ACC112 (cell line): Measurements from ENCODE around the gene NUBP2.

Source experiments
- H2AFZ ChIP-seq: fragments of 200-600 bp; sonication (generic); one replicate; pipeline ENCODE4 v1.6.0; 2017; ENCODE audit warnings: antibody characterized with exemption, low read length; ENCODE audit not compliant: unreplicated experiment
- H3K27ac ChIP-seq: fragments of 200-600 bp; sonication (generic); 2 replicates; pipeline ENCODE4 v1.5.1; 2014; ENCODE audit warnings: low read depth, mild to moderate bottlenecking, antibody characterized with exemption, low read length, moderate library complexity
- H3K27me3 ChIP-seq: fragments of 200-600 bp; sonication (generic); 2 replicates; pipeline ENCODE4 v1.6.1; 2014; ENCODE audit warnings: mild to moderate bottlenecking, antibody characterized with exemption, low read length, moderate library complexity, mixed read lengths; ENCODE audit not compliant: insufficient read depth
- H3K36me3 ChIP-seq: fragments of 200-600 bp; sonication (generic); 2 replicates; pipeline ENCODE4 v1.6.1; 2016; ENCODE audit warnings: mild to moderate bottlenecking, antibody characterized with exemption, low read length, moderate library complexity, mixed read lengths; ENCODE audit not compliant: insufficient read depth
- H3K4me1 ChIP-seq: fragments of 200-600 bp; sonication (generic); one replicate; pipeline ENCODE4 v1.6.1; 2016; ENCODE audit warnings: low read length, mixed read lengths; ENCODE audit not compliant: insufficient read depth, unreplicated experiment, control insufficient read depth
- H3K4me3 ChIP-seq: fragments of 200-600 bp; sonication (generic); 2 replicates; pipeline ENCODE4 v1.5.1; 2014; ENCODE audit warnings: mild to moderate bottlenecking, low read depth, low read length
- H3K79me2 ChIP-seq: fragments of 200-600 bp; sonication (generic); one replicate; pipeline ENCODE4 v1.6.0; 2016; ENCODE audit warnings: low read length; ENCODE audit not compliant: control insufficient read depth, unreplicated experiment, insufficient read depth

Gene NUBP2

GRCh38 chr16:1782408-1783264 lies at the start of gene NUBP2, which contains the start of gene SPSB3:
TSS of gene NUBP2 (plus strand) at chr16:1782960. CDS start at chr16:1783021, 61 bp downstream.
TSS of gene SPSB3 (minus strand) at chr16:1782571. CDS start at chr16:1781483, 1,088 bp downstream.
- no peaks in the 10 kb centered on the region for H3K27me3 ChIP-seq
- H3K27ac ChIP-seq, result peak within 1 kb of the TSS; percentile 15; the same call in 1 of the 2 replicates
- no peaks in the 10 kb centered on the region for H3K36me3 ChIP-seq
- peak within 1 kb of the TSS; percentile 92 for H3K4me3 ChIP-seq
- H3K79me2 ChIP-seq, result peaks cover 38% of the 10 kb centered on the region
- peaks cover 11% of the 10 kb centered on the region for H3K4me1 ChIP-seq
- peak within 1 kb of the TSS; percentile 91 for H2AFZ ChIP-seq

- Histone ChIP-seq H2AFZ (no peak overlapping the region), H3K79me2 (peaks cover 6% of the 10 kb centered on the region), H3K4me3 (no peak overlapping the region), H3K27me3 (no peaks in the 10 kb centered on the region), H3K4me1 (no peaks in the 10 kb centered on the region), H3K36me3 (peaks cover 30% of the 10 kb centered on the region; the same call in 1 of the 2 replicates), H3K27ac (no peak overlapping the region)
Measured at GRCh38 chr16:1734123-1734522, 48.6 kb upstream of the NUBP2 start.

GRCh38 chr16:1734816-1735215 lies 47.9 kb upstream of the NUBP2 start:
- H3K4me1 ChIP-seq, result no peaks in the 10 kb centered on the region
- H3K36me3 ChIP-seq, result peaks cover 28% of the 10 kb centered on the region; the same call in 1 of the 2 replicates
- no peak overlapping the region for H2AFZ ChIP-seq
- no peaks in the 10 kb centered on the region for H3K27me3 ChIP-seq
- no peak overlapping the region for H3K27ac ChIP-seq
- peaks cover 6% of the 10 kb centered on the region for H3K79me2 ChIP-seq
- H3K4me3 ChIP-seq, result no peak overlapping the region

GRCh38 chr16:1740234-1740633 lies 42.5 kb upstream of the NUBP2 start:
- peaks cover under 1% of the 10 kb centered on the region; the same call in 1 of the 2 replicates for H3K36me3 ChIP-seq

GRCh38 chr16:1740781-1741490 lies 41.8 kb upstream of the NUBP2 start:
- Histone ChIP-seq H2AFZ (no peak overlapping the region), H3K27ac (no peak overlapping the region), H3K79me2 (peaks cover 3% of the 10 kb centered on the region), H3K4me3 (no peak overlapping the region), H3K36me3 (no peaks in the 10 kb centered on the region), H3K4me1 (peaks cover 7% of the 10 kb centered on the region), H3K27me3 (no peaks in the 10 kb centered on the region)

More at GRCh38 chr16:1740234-1740633, 42.5 kb upstream of the NUBP2 start:
- Histone ChIP-seq H3K27ac (no peak overlapping the region), H3K4me1 (no peaks in the 10 kb centered on the region), H2AFZ (no peak overlapping the region), H3K27me3 (no peaks in the 10 kb centered on the region), H3K79me2 (peaks cover 6% of the 10 kb centered on the region), H3K4me3 (no peak overlapping the region)

GRCh38 chr16:1741553-1742165 lies 41.1 kb upstream of the NUBP2 start:
- H3K27me3 ChIP-seq, result no peaks in the 10 kb centered on the region

GRCh38 chr16:1743376-1744337 lies 39.1 kb upstream of the NUBP2 start:
- H3K27me3 ChIP-seq, result no peaks in the 10 kb centered on the region
- H3K4me1 ChIP-seq, result peaks cover 11% of the 10 kb centered on the region
- no peaks in the 10 kb centered on the region; the same call in 1 of the 2 replicates for H3K36me3 ChIP-seq
- H2AFZ ChIP-seq, result no peak overlapping the region
- H3K79me2 ChIP-seq, result peaks cover 3% of the 10 kb centered on the region
- H3K4me3 ChIP-seq, result no peak overlapping the region
- no peak overlapping the region for H3K27ac ChIP-seq

More at GRCh38 chr16:1741553-1742165, 41.1 kb upstream of the NUBP2 start:
- Histone ChIP-seq H3K79me2 (peaks cover 3% of the 10 kb centered on the region), H3K36me3 (no peaks in the 10 kb centered on the region; the same call in 1 of the 2 replicates), H3K4me3 (no peak overlapping the region), H3K4me1 (peaks cover 11% of the 10 kb centered on the region), H2AFZ (no peak overlapping the region), H3K27ac (no peak overlapping the region)

GRCh38 chr16:1744338-1744840 lies 38.4 kb upstream of the NUBP2 start:
- Histone ChIP-seq H3K4me3 (no peak overlapping the region), H3K4me1 (peaks cover 11% of the 10 kb centered on the region), H3K27ac (no peak overlapping the region), H3K79me2 (peaks cover 3% of the 10 kb centered on the region), H2AFZ (no peak overlapping the region), H3K27me3 (no peaks in the 10 kb centered on the region), H3K36me3 (no peaks in the 10 kb centered on the region; the same call in 1 of the 2 replicates)

GRCh38 chr16:1745181-1745899 lies 37.4 kb upstream of the NUBP2 start:
- H3K4me3 ChIP-seq, result no peak overlapping the region
- H3K27ac ChIP-seq, result peak overlapping the region; percentile 69
- no peaks in the 10 kb centered on the region; the same call in 1 of the 2 replicates for H3K36me3 ChIP-seq

More at GRCh38 chr16:1745181-1745899, 37.4 kb upstream of the NUBP2 start:
- Histone ChIP-seq H3K4me1 (peaks cover 11% of the 10 kb centered on the region), H3K79me2 (peaks cover 3% of the 10 kb centered on the region), H2AFZ (no peak overlapping the region), H3K27me3 (no peaks in the 10 kb centered on the region)
